HG02943 (cell line): Measurements from ENCODE around the gene WDR5.

Experiments
- ATAC-seq: cut with Tn5 transposase; IDR thresholded peaks from one replicate; pipeline ENCODE4 v1.9.1; 2021; ENCODE audit warnings: mild to moderate bottlenecking, low read depth, moderate library complexity; ENCODE audit not compliant: unreplicated experiment

The WDR5 gene

DNA sequence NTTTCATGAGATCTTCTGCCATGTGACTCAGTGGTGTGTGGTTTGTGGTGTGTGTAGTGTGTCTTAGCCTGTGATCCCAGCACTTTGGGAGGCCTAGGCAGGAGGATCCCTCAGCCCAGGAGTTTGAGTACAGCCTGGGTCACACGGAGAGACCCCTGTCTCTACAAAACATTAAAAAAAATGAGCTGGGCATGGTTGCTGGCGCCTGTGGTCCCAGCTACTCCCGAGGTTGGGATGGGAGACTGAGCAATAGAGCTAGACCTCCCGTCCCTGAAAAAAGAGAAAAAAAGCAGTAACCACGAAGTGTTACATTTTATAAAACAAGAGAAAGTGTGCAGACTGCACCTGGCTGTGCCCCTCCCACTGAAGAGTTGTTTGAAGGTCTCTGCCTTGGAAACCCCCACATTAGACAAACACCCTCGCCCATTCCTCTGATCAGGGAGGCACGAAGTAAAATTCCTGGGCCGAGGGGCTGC, 49.7 kb downstream of the WDR5 start:
- ATAC-seq, result no peak

DNA sequence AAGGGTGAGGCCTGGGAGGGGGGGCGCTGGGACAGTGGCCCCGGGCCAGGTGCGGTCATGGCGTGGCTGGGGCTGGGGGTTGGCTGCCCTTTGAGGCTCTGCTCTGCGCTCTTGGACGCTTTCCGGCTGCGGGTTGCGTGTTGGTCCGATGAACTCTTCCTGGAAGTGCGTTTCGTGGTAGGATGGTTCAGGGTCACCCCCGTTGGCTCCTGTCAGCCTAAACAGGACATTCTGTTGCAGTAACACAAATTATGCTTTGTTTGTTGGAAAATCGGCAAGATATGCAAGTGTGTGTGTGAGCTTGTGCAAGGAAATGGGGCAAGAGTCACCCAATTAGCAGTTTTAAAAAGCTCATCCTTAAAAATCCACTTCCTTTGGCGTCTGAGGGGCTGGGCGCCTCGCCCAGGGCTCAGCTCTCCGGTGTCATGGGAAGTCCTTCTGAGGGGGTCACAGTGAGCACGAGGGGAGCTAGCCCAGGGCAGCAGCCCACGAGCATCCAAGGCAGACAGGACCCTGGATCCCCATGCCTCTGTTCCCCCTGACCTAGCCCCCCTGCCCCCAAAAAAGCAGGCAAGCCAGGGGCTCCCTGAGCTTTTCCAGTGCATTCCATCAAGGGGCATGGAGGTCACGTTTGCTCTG, 50.7 kb downstream of the WDR5 start:
- ATAC-seq, result no peak

DNA sequence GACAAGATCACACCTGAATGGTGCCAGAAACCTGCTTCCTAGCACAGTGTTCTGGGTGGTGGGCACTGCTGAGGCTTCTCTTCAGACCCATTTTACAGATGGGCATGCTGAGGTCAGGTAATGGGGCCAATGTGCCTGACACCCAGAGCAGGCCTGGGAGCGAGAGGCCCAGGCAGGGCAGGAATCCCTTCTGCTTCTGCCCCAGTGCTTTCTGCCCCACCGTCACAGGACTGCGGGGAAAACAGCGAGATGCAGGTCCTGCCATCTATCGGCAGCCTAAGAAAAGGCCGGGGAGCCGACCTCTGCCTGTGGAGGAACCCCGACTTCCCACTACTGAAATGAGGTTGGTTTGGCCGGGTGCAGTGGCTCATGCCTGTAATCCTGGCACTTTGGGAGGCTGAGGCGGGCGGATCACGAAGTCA, 51.2 kb downstream of the WDR5 start:
- ATAC-seq, result no peak

DNA sequence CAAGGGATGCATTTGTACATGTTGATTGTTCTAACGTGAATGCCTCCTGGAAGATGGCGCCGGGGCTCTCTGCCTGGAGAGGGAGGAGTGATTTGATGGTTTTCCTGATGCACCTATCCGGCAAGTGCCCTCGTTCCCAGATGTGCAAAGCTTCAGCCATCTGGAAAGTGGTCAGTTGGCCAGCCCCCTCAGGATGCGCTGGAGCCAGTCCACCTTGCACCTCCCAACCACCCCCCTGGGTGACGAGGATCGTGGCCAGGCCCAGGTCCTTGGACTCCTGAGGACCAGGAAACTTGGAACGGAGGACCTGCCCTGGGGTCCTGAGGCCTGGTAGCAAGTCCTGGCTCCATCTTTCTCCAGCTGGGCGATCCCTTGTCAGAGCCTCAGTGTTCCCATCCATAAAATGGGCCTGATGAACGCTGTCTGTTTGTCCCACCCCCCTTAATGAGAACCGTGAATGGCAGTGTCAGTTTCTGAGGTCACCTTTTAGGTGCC, 52.1 kb downstream of the WDR5 start:
- ATAC-seq, result no peak

DNA sequence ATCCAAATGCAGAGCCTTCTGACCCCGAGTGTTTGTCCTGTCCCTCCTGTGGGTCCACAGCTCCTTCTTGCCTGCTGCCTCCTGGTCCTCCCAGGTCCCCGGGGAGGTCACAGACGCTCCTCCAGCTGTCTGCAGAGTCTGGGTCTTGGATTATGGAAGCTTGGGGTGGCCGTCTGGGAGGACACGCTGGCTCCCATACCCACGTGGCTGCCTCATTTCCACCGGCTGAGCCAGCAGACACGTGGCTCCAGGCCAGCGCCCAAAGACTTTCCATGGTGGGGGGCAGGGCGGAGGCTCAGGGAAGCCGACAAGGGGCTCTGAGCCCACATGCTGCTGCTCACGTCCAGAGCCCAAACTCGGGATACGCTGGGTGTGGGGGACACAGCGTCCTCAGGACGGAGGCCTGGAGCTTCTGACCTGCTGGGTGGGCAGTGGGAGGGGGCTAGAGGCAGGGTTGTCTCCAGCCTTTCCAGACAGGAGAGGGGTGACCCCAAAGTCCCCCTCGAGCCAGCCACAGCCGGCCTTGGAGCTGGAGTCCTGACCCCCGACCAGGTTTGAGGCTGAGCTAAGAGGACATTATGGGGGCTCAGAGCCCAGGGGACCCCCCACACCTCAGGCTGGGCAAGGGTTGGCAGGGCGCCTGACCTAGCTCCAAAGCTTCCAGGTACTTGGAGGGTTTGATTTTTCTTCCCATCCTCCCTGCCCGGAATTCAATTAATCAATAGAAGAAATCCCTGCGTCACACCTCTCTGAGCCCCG, 52.7 kb downstream of the WDR5 start:
- no peak for ATAC-seq

DNA sequence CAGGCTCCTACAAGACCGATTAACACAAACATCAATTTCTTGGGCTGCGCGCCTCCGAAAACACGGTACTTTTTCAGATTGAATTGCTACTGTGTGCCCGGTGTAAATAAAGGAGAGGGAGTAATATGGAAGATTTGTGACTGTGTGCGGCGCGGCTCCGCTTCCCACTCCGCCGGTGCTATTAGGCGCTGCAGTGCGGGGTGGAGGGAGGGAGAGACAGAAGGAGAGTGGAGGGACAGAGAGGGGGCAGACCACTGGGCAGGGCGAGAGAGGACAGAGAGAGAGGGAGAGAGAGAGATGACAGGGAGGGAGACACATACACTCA, 53.2 kb downstream of the WDR5 start:
- ATAC-seq, result no peak

DNA sequence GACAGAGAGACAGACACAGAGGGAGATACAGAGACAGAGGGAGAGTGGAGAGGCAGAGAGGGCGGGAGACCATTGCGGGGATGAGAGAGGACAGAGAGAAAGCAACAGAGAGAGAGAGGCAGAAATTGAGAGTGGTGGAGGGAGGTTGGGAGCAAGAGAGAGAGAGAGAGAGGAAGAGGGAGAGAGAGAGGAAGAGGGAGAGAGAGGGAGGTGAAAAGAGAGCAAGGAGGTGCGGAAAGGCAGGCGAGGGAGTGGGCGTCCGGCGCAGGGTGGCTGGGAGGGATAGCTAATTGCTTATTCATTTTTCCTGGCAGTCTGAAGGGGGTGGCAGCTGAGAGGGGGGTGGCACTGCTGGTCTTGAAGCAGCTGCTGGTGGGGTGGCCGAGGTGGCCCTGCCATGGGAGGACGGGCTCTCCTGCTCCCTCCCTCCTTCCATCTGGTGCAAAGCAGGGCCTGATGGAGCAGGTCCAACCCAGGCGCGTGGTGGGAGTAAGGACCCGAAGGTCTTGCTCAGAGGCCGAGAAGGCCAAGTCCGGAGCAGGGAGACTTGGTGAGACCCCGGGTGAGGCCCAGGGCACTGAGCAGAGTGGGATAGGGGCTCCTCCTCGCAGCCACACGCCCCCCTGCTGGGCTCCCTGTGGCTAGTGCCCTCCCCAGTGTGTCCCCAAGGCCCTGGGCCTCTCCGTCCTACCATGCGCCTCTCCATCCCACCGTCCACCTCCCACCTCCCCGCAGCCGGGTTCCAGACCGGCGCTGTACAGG, 53.8 kb downstream of the WDR5 start:
- no peak for ATAC-seq

DNA sequence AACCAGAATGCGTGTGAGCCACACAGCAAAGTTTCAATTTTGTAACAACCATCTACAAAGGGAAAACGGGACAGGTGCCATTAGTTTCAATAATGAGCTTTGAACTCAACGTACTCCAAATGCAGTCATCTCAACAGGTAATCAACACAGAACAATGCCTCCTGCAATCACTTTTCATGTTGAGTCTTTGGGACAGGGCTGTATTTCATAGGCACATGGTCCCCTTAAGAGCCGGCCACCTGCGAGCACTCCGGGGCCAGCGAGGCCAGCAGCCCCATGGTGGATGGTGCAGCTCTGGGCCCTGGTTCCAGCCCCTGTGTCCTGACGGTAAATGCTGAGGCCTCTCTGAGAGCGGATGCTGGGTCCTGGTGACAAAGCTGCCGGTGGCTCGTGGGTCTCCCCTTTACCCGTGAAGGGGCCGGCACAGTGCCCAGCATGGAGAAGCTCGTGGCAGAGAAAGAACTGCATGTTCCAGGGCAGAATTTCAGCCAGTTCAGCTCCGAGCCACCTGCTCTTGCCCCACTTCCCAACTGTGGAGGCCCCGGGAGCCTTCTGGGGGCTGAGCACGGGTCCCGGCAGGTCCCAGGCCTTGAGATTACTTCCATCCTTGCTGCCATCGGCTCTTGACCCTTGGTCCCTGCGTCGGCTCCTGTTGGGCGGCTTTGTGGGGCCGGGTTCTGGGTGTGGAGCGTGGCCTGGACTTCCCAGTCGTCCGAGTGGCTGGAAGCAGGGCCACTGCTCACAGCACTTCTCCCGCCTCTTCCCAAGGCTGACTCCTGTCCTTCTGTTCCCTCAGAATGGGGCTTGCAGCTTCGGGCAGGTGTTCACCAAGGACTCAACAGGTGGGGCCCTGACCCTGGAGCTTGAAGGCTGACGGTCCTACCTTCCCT, 54.6 kb downstream of the WDR5 start:
- no peak for ATAC-seq

DNA sequence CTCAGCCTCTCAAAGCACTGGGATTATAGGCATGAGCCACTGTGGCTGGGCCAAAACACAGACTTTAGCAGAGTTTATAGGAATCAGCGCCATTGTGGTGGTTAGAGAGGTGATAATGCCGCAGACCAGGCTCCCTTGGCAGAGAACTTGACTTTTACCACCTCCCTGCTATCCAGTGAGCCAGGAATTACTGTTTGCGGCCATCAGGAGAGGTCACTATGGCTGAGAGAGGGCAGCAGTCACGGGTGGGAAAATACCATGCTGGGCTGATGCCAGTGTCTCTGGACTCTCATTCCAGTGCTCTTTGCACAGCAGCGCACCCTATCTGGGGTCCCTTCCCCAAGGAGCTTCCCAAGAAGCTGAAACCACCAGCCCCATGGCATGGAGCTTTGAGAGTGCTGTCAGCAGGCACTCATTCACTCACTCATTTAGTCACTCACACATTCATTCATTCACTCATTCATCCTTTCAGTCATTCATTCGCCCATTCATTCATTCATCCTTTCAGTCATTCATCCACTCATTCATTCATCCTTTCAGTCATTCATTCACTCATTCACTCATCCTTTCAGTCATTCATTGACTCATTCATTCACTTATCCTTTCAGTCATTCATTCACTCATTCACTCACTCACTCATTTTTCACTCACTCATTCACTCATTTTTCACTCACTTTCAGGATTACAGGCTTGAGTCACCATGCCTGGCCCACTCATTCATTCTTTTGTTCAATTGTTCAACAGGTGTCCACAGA, 55.8 kb downstream of the WDR5 start:
- ATAC-seq, result no peak

DNA sequence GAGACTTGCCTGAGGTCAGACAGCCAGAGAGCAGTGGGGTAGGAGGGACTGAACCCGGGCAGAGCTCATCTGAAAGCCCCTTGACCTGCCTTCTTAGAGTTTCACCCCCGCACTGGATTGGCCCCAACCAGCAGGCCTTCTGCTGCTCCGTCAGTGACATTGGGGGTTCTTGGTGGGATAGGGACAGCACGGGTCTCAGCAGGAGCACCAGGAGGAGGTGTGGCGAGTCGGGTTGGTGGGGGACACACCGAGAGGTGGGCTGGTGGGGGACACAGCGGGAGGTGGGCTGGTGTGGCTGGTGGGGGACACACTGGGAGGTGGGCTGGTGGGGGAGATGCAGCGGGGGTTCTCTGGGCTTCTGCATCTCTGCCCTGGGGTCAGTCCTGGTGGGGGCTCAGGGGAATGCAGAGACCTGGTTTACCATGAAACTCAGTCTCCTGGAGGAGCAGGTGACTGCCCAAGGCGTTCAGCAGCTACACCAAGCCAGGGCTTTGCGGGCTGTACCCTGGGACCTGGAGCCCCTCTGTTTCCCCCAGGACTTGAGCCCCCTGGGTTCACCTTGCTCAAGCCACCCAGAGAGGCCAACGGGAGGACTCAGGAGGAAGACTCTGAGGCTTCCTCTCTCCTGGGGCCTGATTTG, 56.5 kb downstream of the WDR5 start:
- no peak for ATAC-seq

DNA sequence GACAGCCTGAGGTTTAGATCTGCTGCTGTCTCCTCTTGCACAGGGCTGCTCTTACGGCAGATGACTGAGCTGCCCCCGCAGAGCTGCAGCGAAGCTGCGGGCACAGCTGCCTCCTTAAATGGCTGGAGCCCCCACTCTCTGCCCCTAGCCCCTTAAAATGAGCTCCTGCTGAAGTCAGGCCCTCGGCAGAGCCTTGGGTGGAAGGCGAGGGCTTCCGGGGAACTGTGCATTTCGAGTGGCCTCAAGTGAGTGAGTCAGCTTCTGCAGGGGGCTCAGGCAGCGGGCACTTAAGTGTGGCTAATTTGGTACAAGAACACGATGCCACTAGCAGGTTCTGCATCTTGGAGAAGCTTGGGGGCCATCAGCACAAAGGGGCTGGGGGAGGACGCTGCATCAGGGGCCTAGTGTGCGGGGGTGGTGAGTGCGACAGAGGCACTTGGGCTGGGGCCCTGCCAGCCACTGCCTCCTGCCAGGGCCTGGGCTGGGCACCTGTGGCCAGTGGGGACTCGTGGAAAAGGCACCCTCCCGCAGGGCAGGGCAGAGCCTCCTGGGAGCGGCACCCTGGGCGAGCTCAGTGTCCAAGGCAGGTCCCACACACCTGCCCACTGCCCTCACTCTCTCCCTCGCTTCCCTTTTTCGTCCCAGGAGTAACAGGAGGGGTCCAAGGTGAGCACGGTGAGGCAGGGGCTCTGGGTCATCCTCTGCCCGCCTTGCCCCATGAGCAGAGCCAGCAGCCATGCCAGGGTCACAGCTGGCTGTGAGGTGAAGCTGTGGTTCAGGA, 57.3 kb downstream of the WDR5 start:
- no peak for ATAC-seq

DNA sequence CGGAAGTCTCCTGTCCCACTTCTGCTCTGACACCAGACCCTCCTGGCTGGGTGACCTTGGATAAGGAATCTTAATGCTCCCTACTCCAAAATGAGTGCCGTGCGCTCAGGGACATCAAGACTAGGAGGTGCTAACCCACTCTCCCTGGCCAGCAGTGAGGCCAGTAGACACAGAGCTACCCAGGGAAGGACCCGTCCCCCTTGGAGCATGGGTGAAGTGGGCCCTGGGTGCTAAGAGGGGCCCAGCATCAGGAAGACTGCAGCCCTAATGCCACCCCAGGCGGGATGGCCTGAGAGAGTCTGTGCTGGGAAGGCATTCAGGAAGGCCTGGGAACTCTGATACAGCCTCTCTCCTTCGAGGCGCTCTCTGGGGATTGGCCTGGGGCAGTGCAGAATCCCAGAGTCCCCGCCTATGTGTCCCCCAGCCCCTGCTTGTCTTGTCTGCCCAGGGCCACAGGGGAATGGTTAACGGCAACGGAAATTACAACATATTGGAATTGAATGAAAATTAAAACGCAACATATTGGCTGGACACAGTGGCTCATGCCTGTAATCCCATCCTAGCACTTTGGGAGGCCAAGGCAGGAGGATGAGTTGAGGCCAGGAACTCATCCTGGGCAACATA, 58.1 kb downstream of the WDR5 start:
- ATAC-seq, result no peak

DNA sequence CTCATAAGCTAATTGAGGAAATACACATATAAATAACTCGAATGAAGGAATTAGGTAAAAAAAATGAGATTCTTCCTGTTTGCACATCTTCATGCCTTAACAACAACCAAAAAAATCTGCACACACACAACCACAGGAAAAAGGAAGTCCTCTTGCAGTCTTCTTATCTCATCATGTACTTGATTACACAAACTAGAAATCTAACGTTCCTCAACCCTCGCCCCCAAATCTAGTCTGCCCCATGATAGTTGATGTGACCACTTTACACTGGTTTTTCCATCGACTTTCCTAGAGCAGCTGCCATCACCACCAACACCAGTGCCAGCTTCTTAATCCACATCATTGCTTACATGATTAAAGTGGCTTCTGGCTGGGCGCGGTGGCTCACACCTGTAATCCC, 59.7 kb downstream of the WDR5 start:
- no peak for ATAC-seq

DNA sequence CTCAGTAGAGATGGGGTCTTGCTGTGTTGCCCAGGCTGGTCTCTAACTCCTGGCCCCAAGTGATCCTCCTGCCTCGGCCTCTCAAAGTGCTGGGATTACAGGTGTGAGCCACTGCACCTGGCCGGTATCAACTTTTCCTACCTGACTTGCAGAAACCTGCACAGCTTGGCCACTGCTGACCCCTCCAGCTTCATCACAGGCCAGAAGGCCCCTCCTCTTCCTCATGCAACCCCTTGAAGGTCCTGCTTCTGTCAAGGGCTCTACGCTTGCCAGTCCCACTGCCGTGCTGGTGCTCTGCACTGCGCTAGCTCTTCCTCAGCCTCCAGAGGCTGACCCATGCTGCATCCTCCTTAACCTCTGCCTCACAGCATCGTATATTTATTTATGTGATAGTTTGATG, 61.0 kb downstream of the WDR5 start:
- no peak for ATAC-seq

DNA sequence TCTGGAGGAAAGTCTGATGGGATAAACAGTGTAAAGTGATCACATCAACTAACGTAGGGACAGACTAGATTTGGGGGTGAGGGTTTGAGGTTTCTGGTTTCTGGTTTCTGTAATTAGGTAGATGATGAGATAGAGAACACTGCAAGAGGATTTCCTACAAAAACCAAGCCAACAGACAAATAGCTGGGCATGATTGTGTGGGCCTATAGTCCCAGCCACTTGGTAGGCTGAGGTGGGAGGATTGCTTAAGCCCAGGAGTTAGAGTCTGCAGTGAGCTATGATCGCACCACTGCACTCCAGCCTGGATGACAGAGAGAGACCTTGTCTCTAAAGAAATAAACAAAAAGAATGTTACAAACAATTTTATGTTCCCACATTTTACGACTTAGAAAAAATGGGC, 62.9 kb downstream of the WDR5 start:
- no peak for ATAC-seq

DNA sequence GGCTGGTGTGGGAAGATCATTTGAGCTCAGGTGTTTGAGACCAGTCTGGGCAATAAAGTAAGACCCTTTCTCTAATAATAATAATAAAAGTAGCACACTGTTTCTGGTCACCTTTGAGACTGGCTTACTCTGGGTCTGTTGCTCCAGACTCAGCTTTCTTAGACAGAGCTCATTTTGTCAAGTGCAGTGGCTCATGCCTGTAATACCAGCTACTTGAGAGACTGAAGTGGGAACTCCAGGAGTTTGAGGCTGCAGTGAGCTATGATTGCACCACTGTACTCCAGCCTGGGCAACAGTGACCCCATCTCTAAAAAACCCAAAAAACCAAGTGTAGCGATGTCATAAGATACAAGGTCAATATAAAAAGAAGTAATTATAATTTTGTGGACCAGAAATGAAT, 64.8 kb downstream of the WDR5 start:
- no peak for ATAC-seq

DNA sequence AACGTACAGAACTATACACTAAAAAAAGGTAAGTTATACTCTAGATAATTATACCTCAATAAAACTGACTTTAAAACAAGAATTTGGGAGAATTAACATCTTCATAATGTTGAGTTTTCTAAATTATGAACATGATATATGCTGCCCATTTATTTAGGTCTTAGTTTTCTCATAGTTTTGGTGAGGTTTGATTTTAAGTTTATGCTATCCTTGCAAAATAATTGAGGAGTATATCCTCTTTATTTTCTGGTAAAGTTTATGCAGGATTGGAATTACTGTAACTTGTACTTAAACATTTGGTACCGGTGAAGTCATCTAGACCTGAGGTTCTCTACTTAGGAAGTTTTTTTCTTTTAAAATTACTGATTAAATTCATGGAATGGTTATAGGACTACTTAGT, 67.3 kb downstream of the WDR5 start:
- no peak for ATAC-seq

DNA sequence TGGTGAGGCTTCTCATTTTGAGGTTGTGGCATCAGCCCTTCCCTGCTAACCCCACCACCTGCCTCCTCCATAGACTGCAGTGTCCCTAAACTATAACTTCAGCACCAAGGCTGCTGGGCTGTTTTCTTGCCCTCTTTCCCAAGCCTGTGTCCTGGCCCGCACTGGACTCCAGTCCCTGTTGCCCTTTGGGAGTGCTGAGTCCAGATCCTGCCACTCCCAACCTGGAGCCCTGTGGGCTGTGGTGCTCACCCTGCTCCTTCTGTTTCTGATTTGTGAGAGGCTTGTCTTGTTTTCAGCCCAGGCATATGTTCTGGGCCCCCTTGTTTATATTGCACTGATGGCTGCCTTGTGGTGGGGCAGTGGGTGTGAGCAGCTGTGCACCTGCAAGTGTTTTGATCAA, 68.2 kb downstream of the WDR5 start:
- no peak for ATAC-seq
